Small intestine (tissue), 7 donors: ENCODE measurements around the gene PINLYP. TPM values are rescaled to one million over a fixed set of nuclear protein-coding genes. Genes with fewer than 3 reads are reported as not detected.
A peak's percentile ranks its signal among the peaks of the same experiment; 100 is the strongest.

Experiments used
- DNase-seq, 2 donors: peaks; one replicate each; pipeline versions ENCODE4 v3.0.0 to v3.0.0-alpha.2; 2013
- FAIRE-seq: peaks from 2 replicates; lab custom pipeline; 2012; peaks lifted over from hg19 to GRCh38; lab: Jason Lieb, UNC
- H3K27ac ChIP-seq, 3 donors: one replicate each; pipeline ENCODE4 v1.5.1; 2013; ENCODE audit warnings: low read length in 2 of 3, mild to moderate bottlenecking in 2 of 3, control low read depth in 1 of 3, inconsistent platforms in 1 of 3, low read depth in 1 of 3, moderate library complexity in 1 of 3
- H3K27me3 ChIP-seq, 3 donors: one replicate each; pipeline ENCODE4 v1.6.1; 2013; ENCODE audit warnings: low read length in 3 of 3, inconsistent platforms in 1 of 3; ENCODE audit not compliant: control insufficient read depth in 3 of 3, insufficient read depth in 3 of 3
- H3K36me3 ChIP-seq, 3 donors: one replicate each; pipeline ENCODE4 v1.6.1; 2013; ENCODE audit warnings: low read length in 3 of 3, inconsistent platforms in 1 of 3, low read depth in 1 of 3, mild to moderate bottlenecking in 1 of 3, moderate library complexity in 1 of 3; ENCODE audit not compliant: control insufficient read depth in 3 of 3, insufficient read depth in 2 of 3
- H3K4me1 ChIP-seq, 3 donors: one replicate each; pipeline ENCODE4 v1.6.1; 2013; ENCODE audit warnings: low read length in 2 of 3, inconsistent platforms in 1 of 3, low read depth in 1 of 3, mild to moderate bottlenecking in 1 of 3, moderate library complexity in 1 of 3; ENCODE audit not compliant: control insufficient read depth in 3 of 3, insufficient read depth in 2 of 3
- H3K4me3 ChIP-seq, 3 donors: one replicate each; pipeline ENCODE4 v1.5.1; 2013; ENCODE audit warnings: low read length in 3 of 3, control low read depth in 1 of 3, inconsistent platforms in 1 of 3, low read depth in 1 of 3, mild to moderate bottlenecking in 1 of 3, moderate library complexity in 1 of 3
- H3K9me3 ChIP-seq, 2 donors: one replicate each; pipeline ENCODE4 v1.6.1; 2013; ENCODE audit warnings: low read depth in 1 of 2, low read length in 1 of 2; ENCODE audit not compliant: control insufficient read depth in 2 of 2, insufficient read depth in 1 of 2
- WGBS, 3 donors: extraction: QIAGEN DNeasy Blood & Tissue Kit; methylation state at CpG; one replicate each; pipeline ENCODE4 v1.1.7; 2013; 5-methylcytosine and 5-hydroxymethylcytosine counted together
- polyA plus RNA-seq, 4 donors: library from polyadenylated mRNA; stranded (reverse) in 3 of 4; unstranded in 1 of 4; fragments of 200-250 nt in 3 of 4; fragments of 120-200 nt in 1 of 4; gene quantifications; one replicate each; pipeline versions ENCODE4 v1.2.1 to v1.2.3, GENCODE V29; 2013
- donor health status: healthy with polysubstance abuse.
- donor health status: control.
- donor health status: control.
- donor health status: Bipolar disorder and iron deficiency.
- donor health status: healthy.

The PINLYP gene
- polyA plus RNA-seq, 4 donors, result 5.1 to 13.8 (median 9.1) TPM

GRCh38 chr19:43554317-43554895 lies 21.2 kb upstream of the PINLYP start:
- Histone ChIP-seq H3K9me3 (no peaks in the 10 kb centered on the region), H3K27ac (no peak overlapping the region), H3K27me3 (no peaks in the 10 kb centered on the region), H3K4me1 (no peaks in the 10 kb centered on the region), H3K36me3 (peaks cover 5 to 71% (median 8%) of the 10 kb centered on the region in 3 donors), H3K4me3 (no peak overlapping the region)
- DNase-seq (no peak), FAIRE-seq (no peak)
- 97% methylated on average over 15 of the region's 15 CpGs for WGBS, 3 donors

GRCh38 chr19:43555185-43555770 lies 20.3 kb upstream of the PINLYP start:
- WGBS, 3 donors, result 40 to 45% (median 43%) methylated on average over 8 of the region's 8 CpGs
- Histone ChIP-seq H3K27ac (no peak overlapping the region), H3K36me3 (peaks cover 5 to 71% (median 8%) of the 10 kb centered on the region in 3 donors), H3K4me1 (no peaks in the 10 kb centered on the region), H3K27me3 (no peaks in the 10 kb centered on the region), H3K4me3 (no peak overlapping the region), H3K9me3 (no peaks in the 10 kb centered on the region)
- peak; percentile 79 to 80 for DNase-seq
- no peak for FAIRE-seq

- FAIRE-seq (no peak), DNase-seq (no peak)
- Histone ChIP-seq H3K4me1 (no peaks in the 10 kb centered on the region), H3K4me3 (no peak overlapping the region), H3K9me3 (no peaks in the 10 kb centered on the region), H3K27ac (no peak overlapping the region), H3K36me3 (peaks cover 0 to 53% (median 0%) of the 10 kb centered on the region in 3 donors), H3K27me3 (no peaks in the 10 kb centered on the region)
- 76 to 82% (median 80%) methylated on average over 6 of the region's 6 CpGs for WGBS, 3 donors
These were observed 14.9 kb upstream of the PINLYP start for GRCh38 chr19:43560687-43561086.

GRCh38 chr19:43561139-43561970 lies 14.2 kb upstream of the PINLYP start:
- 90 to 94% (median 92%) methylated on average over 12 of the region's 12 CpGs for WGBS, 3 donors
- Histone ChIP-seq H3K27ac (no peak overlapping the region), H3K4me1 (no peaks in the 10 kb centered on the region), H3K27me3 (no peaks in the 10 kb centered on the region), H3K9me3 (no peaks in the 10 kb centered on the region), H3K4me3 (no peak overlapping the region), H3K36me3 (peaks cover 0 to 47% (median 0%) of the 10 kb centered on the region in 3 donors)
- FAIRE-seq, result no peak
- DNase-seq, result no peak

GRCh38 chr19:43562226-43562697 lies 13.3 kb upstream of the PINLYP start:
- Histone ChIP-seq H3K36me3 (peaks cover 0 to 44% (median 0%) of the 10 kb centered on the region in 3 donors), H3K4me3 (no peak overlapping the region), H3K27me3 (no peaks in the 10 kb centered on the region), H3K27ac (peak overlapping the region in 2 of 3 donors; percentile 44 to 77), H3K9me3 (no peaks in the 10 kb centered on the region), H3K4me1 (no peaks in the 10 kb centered on the region)
- 83 to 92% (median 87%) methylated on average over 6 of the region's 6 CpGs for WGBS, 3 donors
- FAIRE-seq (no peak), DNase-seq (no peak)

- H3K27me3 ChIP-seq, result no peaks in the 10 kb centered on the region
- FAIRE-seq (no peak), DNase-seq (peak in 1 of 2 donors; percentile 61)
- no peaks in the 10 kb centered on the region for H3K9me3 ChIP-seq
- WGBS, 3 donors, result 55 to 75% (median 64%) methylated on average over 14 of the region's 14 CpGs
- peaks cover 0 to 44% (median 0%) of the 10 kb centered on the region in 3 donors for H3K36me3 ChIP-seq
- peak overlapping the region in 2 of 3 donors; percentile 44 to 77 for H3K27ac ChIP-seq
- H3K4me1 ChIP-seq, result no peaks in the 10 kb centered on the region
- no peak overlapping the region for H3K4me3 ChIP-seq
These were observed 12.8 kb upstream of the PINLYP start for GRCh38 chr19:43562698-43563241.

GRCh38 chr19:43563816-43564457 lies 11.7 kb upstream of the PINLYP start:
- FAIRE-seq, result no peak
- H3K4me3 ChIP-seq, result no peak overlapping the region
- peaks cover 0 to 36% (median 0%) of the 10 kb centered on the region in 3 donors for H3K36me3 ChIP-seq
- no peaks in the 10 kb centered on the region for H3K4me1 ChIP-seq
- peak overlapping the region in 1 of 3 donors; percentile 8 for H3K27ac ChIP-seq
- H3K27me3 ChIP-seq, result no peaks in the 10 kb centered on the region
- WGBS, 3 donors, result 91 to 94% (median 93%) methylated on average over 10 of the region's 10 CpGs
- DNase-seq, result no peak
- H3K9me3 ChIP-seq, result no peaks in the 10 kb centered on the region

- no peak for FAIRE-seq
These were observed 10.8 kb upstream of the PINLYP start for GRCh38 chr19:43564800-43565199.

More at GRCh38 chr19:43564800-43565199, 10.8 kb upstream of the PINLYP start:
- H3K27me3 ChIP-seq, result no peaks in the 10 kb centered on the region
- H3K4me3 ChIP-seq, result no peak overlapping the region
- no peak overlapping the region for H3K27ac ChIP-seq
- peaks cover 0 to 33% (median 0%) of the 10 kb centered on the region in 3 donors for H3K36me3 ChIP-seq
- no peaks in the 10 kb centered on the region for H3K4me1 ChIP-seq
- WGBS, 3 donors, result 68 to 73% (median 73%) methylated on average over 9 of the region's 9 CpGs
- no peaks in the 10 kb centered on the region for H3K9me3 ChIP-seq
- DNase-seq, result no peak
